Mucosa of descending colon (tissue), 3 donors: ENCODE results near the gene LRRC8D. TPM values are rescaled to one million over a fixed set of nuclear protein-coding genes. Genes with fewer than 3 reads are reported as not detected.
"Not testable (repeated sequence)": the region's sequence is repeated elsewhere in the genome, so short reads cannot be mapped to it uniquely, and the experiment has no call there.

ENCODE experiments used
- ATAC-seq: fragments of 200-7000 bp; cut with Tn5 transposase; one replicate; pipeline ENCODE4 v1.9.1; 2020; ENCODE audit warnings: mild to moderate bottlenecking, moderate library complexity
- DNase-seq, 3 donors: peaks; one replicate each; pipeline ENCODE4 v3.0.0-alpha.2; 2020
- H3K36me3 ChIP-seq: fragments of 200-600 bp; one replicate; pipeline ENCODE4 v1.8.0; 2021; ENCODE audit warnings: low read depth, mild to moderate bottlenecking
- H3K4me1 ChIP-seq: fragments of 200-600 bp; one replicate; pipeline ENCODE4 v1.8.0; 2021; ENCODE audit warnings: low read depth, mild to moderate bottlenecking
- H3K4me3 ChIP-seq: fragments of 200-600 bp; one replicate; pipeline ENCODE4 v1.8.0; 2021; ENCODE audit warnings: mild to moderate bottlenecking
- H3K9me3 ChIP-seq: fragments of 200-600 bp; one replicate; pipeline ENCODE4 v1.8.0; 2021; ENCODE audit warnings: mild to moderate bottlenecking
- CTCF ChIP-seq: fragments of 200-600 bp; IDR thresholded peaks from one replicate; pipeline ENCODE4 v1.8.0; 2022; ENCODE audit warnings: antibody characterized with exemption, mild to moderate bottlenecking
- intact Hi-C, 2 donors: fragments of 100-400 bp; cut with DNase I in 1 of 2; cut with micrococcal nuclease in 1 of 2; formaldehyde crosslinking; loops; one replicate each; pipeline versions ENCODE4 v1.11.0 to v1.11.1; 2022; cut with DNase I, micrococcal nuclease
- total RNA-seq, 3 donors: library from RNA; stranded (reverse); fragmentation: NEBNext Ultra II Directional in 2 of 3; extraction: Animal tissue kit (Norgen Biotek cat#: 25700) in 2 of 3; gene quantifications; one replicate each; pipeline versions ENCODE4 v1.2.1 to v1.2.4, GENCODE V29; 2021 to 2023
- donor health status: DM: no; HTN: no; CAD: no; lungs with moderate emphysema.
- donor health status: DM: no; HTN: no; CAD: no.
- donor health status: DM: no; HTN: yes; CAD: no.

The LRRC8D gene
- total RNA-seq, 3 donors from 2014 or later = 22.8 to 43.3 (median 39.6) TPM

- Histone ChIP-seq H3K36me3 (no peaks in the 10 kb centered on the region), H3K9me3 (no peaks in the 10 kb centered on the region), H3K4me3 (no peak overlapping the region), H3K4me1 (no peaks in the 10 kb centered on the region)
- no peak for ATAC-seq
- no peak for DNase-seq
- TF ChIP-seq CTCF = no peak
- intact Hi-C loops = no loop called here
Measured at GRCh38 chr1:89919174-89919573, 98.3 kb downstream of the LRRC8D start.

DNA sequence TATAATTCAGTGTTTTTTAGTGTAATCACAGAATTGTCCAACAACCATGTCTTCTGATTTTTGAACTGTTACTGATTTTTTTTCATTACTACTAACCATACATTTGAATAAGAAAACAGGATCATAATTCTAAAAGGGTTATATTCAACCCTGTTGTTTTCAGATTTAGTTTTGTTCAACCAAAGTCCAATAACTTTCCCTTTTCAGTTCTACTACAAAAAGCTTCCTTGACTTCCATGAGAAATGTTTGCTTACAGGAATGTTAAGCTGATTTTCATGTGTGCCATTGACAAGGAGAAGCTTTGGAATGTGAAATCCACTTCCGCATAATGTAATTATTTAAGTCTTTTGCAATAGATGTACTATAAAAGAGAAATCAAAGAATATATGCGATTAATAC, 102.1 kb downstream of the LRRC8D start:
- DNase-seq = no peak
- Histone ChIP-seq H3K4me1 (no peaks in the 10 kb centered on the region), H3K9me3 (no peaks in the 10 kb centered on the region), H3K4me3 (no peak overlapping the region), H3K36me3 (no peaks in the 10 kb centered on the region)
- intact Hi-C loops = no loop called here
- ATAC-seq = no peak
- TF ChIP-seq CTCF = no peak

DNA sequence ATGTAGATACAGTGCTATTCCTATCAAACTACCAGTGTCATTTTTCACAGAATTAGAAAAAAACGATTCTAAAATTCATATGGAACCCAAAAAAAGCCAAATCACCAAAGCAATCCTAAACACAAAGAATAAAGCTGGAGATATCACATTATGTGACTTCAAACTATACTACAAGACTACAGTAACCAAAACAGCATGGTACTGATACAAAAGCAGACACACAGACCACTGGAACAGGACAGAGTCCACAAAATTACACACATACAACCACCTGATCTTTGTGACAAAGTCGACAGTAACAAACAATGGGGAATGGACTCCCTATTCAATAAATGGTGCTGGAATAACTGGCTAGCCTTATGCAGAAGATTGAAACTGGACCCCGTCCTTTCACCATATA, 102.7 kb downstream of the LRRC8D start:
- no peaks in the 10 kb centered on the region for H3K36me3 ChIP-seq
- H3K4me1 ChIP-seq = no peaks in the 10 kb centered on the region
- intact Hi-C loops = no loop called here
- TF ChIP-seq CTCF = no peak
- H3K9me3 ChIP-seq = no peaks in the 10 kb centered on the region
- no peak overlapping the region for H3K4me3 ChIP-seq
- no peak for DNase-seq
- no peak for ATAC-seq

DNA sequence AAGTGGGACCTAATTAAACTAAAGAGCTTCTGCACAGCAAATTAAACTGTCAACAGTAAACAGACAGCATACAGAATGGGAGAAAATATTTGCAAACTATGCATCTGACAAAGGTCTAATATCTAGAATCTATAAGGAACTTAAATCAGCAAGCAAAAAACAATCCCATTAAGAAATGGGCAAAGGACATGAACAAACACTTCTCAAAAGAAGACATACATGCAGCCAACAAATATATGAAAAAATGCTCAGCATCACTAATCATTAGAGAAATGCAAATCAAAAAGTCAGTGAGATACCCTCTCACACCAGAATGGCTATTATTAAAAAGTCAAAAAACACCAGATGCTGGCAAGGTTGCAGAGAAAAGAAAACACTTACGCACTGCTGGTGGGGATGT, 103.2 kb downstream of the LRRC8D start:
- H3K9me3 ChIP-seq, H3K4me3 ChIP-seq, H3K36me3 ChIP-seq, ATAC-seq, H3K4me1 ChIP-seq, DNase-seq, intact Hi-C loops: not testable (repeated sequence)

DNA sequence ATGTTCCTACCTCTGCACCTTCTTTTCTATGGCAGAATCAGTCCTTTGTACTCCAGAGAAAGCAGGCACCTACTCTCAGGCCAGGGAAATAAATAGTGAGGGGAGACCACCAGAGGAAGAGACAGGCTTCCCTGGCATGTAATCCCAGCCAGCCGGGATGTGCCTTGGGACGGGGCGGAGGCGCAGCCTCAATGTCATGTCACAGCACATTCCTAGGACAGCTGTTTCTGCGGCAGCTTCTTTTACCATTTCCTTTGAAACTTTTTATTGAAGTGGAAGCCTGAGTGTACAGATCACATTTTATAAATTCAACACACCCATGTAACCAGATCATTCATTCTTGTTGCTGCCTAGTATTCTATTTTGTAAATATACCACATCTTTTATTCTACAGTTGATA, 106.2 kb downstream of the LRRC8D start:
- Histone ChIP-seq H3K4me3 (no peak overlapping the region), H3K36me3 (no peaks in the 10 kb centered on the region), H3K4me1 (no peaks in the 10 kb centered on the region), H3K9me3 (no peaks in the 10 kb centered on the region)
- TF ChIP-seq CTCF = no peak
- DNase-seq (no peak), ATAC-seq (no peak)
- intact Hi-C loops = no loop called here

DNA sequence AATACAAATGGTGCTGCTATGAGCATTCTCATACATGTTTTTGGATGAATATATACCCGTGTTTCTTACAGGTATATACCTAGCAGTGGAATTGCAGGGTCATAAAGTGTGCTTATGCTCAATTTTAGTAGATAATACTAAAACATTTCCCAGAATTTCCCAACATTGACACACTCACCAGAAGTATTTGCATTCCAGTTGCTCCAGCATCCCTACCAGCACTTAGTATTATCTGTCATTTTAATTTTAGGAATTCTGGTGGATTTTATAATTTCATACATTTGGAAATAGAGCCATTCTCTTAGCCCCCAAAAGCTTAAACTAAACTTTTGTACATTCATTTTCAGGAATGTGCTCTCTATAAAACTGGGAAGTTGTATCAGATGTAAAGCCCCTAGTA, 106.6 kb downstream of the LRRC8D start:
- ATAC-seq (no peak), DNase-seq (no peak)
- intact Hi-C loops = no loop called here
- Histone ChIP-seq H3K4me1 (no peaks in the 10 kb centered on the region), H3K9me3 (no peaks in the 10 kb centered on the region), H3K4me3 (no peak overlapping the region), H3K36me3 (no peaks in the 10 kb centered on the region)
- no peak for TF ChIP-seq CTCF
